ENCODE results near the gene IFI27L1. TPM values are rescaled to one million over a fixed set of nuclear protein-coding genes. Genes with fewer than 3 reads are reported as not detected.

Gene IFI27L1
- total and polyA plus RNA-seq, 2 donors (not counting 1 experiment from before 2014, with no cell fraction given) = 6.5 to 6.7 TPM

DNA sequence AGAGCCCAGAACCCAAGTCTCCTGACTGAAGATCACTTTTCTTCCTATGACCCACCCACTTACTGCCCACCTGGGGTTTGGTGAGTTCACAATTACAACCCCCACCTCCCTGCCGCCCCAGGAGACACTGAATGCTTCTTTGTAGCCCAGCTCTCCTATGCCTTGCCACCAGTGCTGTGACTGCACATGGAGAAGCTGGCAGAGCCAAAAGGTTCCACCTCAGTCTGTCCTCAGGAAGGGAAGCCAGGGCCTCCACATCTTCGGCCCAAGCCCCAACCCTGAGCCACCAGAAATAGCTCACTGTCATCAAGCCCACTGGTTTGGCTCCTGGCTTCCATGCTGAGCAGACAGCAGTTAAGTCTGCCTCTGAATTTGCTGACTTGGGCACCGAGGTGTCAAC, 29.3 kb upstream of the IFI27L1 start:
- no peak overlapping the region for H3K4me3 ChIP-seq (ENCODE audit: control extremely low read depth in 1 of 5, extremely low read depth in 1 of 5, insufficient read depth in 1 of 5, low read depth in 2 of 5, low read length in 4 of 5)
- DNase-seq (no peak), ATAC-seq (ENCODE audit: low read depth) (no peak)
- H3K27me3 ChIP-seq (replicated peaks in 1 of 4; ENCODE audit: control extremely low read depth in 1 of 4, control insufficient read depth in 3 of 4, insufficient read depth in 4 of 4, low read length in 3 of 4) = no peaks in the 10 kb centered on the region
- Mint-ChIP-seq H3K27me3 (no peaks in the 10 kb centered on the region), H3K4me3 (no peak overlapping the region), H3K27ac (no peak overlapping the region), H3K4me1 (peaks cover 2% of the 10 kb centered on the region), H3K9me3 (ENCODE audit: insufficient read depth) (no peaks in the 10 kb centered on the region)
- POLR2A ChIA-PET = no interaction called here
- no peak overlapping the region for H3K4me2 ChIP-seq (replicated peaks; ENCODE audit: low read depth, low read length, poor library complexity, severe bottlenecking)
- WGBS (ENCODE audit: insufficient coverage) = 100% methylated on average over 3 of the region's 3 CpGs
- H3K9ac ChIP-seq (ENCODE audit: low read length) = no peak overlapping the region
- intact Hi-C loops (cut with micrococcal nuclease) = no loop called here
- CTCF ChIA-PET = interaction anchor here (1.0 to 6.4 kb wide), 5 partner anchors 12 to 112 kb away, joined by 3 to 37 read pairs (median 4); no protein-coding TSS in a partner anchor
- peaks cover 27 to 94% of the 10 kb centered on the region in 2 experiments for H3K36me3 ChIP-seq (replicated peaks in 1 of 2; ENCODE audit: control extremely low read depth in 1 of 2, control insufficient read depth in 1 of 2, extremely low read depth in 1 of 2, insufficient read depth in 2 of 2, low read length in 1 of 2)
- H3K79me2 ChIP-seq (ENCODE audit: control insufficient read depth, insufficient read depth, low read length) = no peaks in the 10 kb centered on the region
- H3K9me3 ChIP-seq (ENCODE audit: control extremely low read depth in 1 of 3, control insufficient read depth in 2 of 3, insufficient read depth in 1 of 3, low read length in 2 of 3) = no peaks in the 10 kb centered on the region
- no peaks in the 10 kb centered on the region for H3K4me1 ChIP-seq (ENCODE audit: control insufficient read depth in 2 of 2, insufficient read depth in 2 of 2, low read length in 2 of 2)
- TF ChIP-seq, protein P1, sequence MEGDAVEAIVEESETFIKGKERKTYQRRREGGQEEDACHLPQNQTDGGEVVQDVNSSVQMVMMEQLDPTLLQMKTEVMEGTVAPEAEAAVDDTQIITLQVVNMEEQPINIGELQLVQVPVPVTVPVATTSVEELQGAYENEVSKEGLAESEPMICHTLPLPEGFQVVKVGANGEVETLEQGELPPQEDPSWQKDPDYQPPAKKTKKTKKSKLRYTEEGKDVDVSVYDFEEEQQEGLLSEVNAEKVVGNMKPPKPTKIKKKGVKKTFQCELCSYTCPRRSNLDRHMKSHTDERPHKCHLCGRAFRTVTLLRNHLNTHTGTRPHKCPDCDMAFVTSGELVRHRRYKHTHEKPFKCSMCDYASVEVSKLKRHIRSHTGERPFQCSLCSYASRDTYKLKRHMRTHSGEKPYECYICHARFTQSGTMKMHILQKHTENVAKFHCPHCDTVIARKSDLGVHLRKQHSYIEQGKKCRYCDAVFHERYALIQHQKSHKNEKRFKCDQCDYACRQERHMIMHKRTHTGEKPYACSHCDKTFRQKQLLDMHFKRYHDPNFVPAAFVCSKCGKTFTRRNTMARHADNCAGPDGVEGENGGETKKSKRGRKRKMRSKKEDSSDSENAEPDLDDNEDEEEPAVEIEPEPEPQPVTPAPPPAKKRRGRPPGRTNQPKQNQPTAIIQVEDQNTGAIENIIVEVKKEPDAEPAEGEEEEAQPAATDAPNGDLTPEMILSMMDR (IDR thresholded peaks at IDR 0.05) = no peak
- TF ChIP-seq EZH2 (IDR thresholded peaks at IDR 0.05; ENCODE audit: borderline replicate concordance, insufficient read depth, low read depth, low read length, poor library complexity, severe bottlenecking) = no peak
- H3K27ac ChIP-seq (ENCODE audit: low read length in 2 of 2) = no peak overlapping the region
- H4K20me1 ChIP-seq (ENCODE audit: control insufficient read depth, insufficient read depth, low read length, poor library complexity, severe bottlenecking) = peaks cover 26% of the 10 kb centered on the region
- no peak overlapping the region for H2AFZ ChIP-seq (ENCODE audit: insufficient read depth, low read depth, low read length, poor library complexity, severe bottlenecking)

DNA sequence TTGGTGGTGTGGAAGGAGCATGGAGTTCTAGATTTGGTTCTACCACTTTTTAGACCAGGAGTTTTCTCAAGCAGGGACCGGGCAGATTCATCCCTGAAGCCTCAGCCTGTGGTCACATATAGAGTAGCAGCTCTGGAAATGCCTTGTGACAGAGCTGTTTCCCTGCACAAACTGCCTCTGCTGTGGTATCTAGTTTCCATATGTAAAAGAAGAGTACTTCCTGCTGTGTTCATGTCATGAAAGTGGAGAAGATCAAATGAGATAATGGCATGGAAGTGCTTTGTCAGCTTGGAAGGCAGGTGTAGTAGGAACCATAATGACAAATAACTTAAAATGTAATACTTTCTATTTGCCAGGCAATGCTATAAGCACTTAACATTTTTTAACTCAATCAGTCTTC, 28.9 kb upstream of the IFI27L1 start:
- Histone ChIP-seq H3K36me3 (replicated peaks in 1 of 2; ENCODE audit: control extremely low read depth in 1 of 2, control insufficient read depth in 1 of 2, extremely low read depth in 1 of 2, insufficient read depth in 2 of 2, low read length in 1 of 2) (peaks cover 29 to 94% of the 10 kb centered on the region in 2 experiments), H3K27ac (ENCODE audit: low read length in 2 of 2) (no peak overlapping the region), H3K4me2 (replicated peaks; ENCODE audit: low read depth, low read length, poor library complexity, severe bottlenecking) (no peak overlapping the region), H2AFZ (ENCODE audit: insufficient read depth, low read depth, low read length, poor library complexity, severe bottlenecking) (no peak overlapping the region), H3K9ac (ENCODE audit: low read length) (no peak overlapping the region), H3K4me1 (ENCODE audit: control insufficient read depth in 2 of 2, insufficient read depth in 2 of 2, low read length in 2 of 2) (peaks cover 0 to 4% of the 10 kb centered on the region in 2 donors), H3K4me3 (ENCODE audit: control extremely low read depth in 1 of 5, extremely low read depth in 1 of 5, insufficient read depth in 1 of 5, low read depth in 2 of 5, low read length in 4 of 5) (no peak overlapping the region), H3K9me3 (ENCODE audit: control extremely low read depth in 1 of 3, control insufficient read depth in 2 of 3, insufficient read depth in 1 of 3, low read length in 2 of 3) (no peaks in the 10 kb centered on the region), H4K20me1 (ENCODE audit: control insufficient read depth, insufficient read depth, low read length, poor library complexity, severe bottlenecking) (peaks cover 30% of the 10 kb centered on the region), H3K27me3 (replicated peaks in 1 of 4; ENCODE audit: control extremely low read depth in 1 of 4, control insufficient read depth in 3 of 4, insufficient read depth in 4 of 4, low read length in 3 of 4) (no peaks in the 10 kb centered on the region), H3K79me2 (ENCODE audit: control insufficient read depth, insufficient read depth, low read length) (no peaks in the 10 kb centered on the region)
- Mint-ChIP-seq H3K27me3 (no peaks in the 10 kb centered on the region), H3K4me3 (no peak overlapping the region), H3K9me3 (ENCODE audit: insufficient read depth) (no peaks in the 10 kb centered on the region), H3K27ac (no peak overlapping the region), H3K4me1 (peaks cover 3% of the 10 kb centered on the region)
- TF ChIP-seq EZH2 (IDR thresholded peaks at IDR 0.05; ENCODE audit: borderline replicate concordance, insufficient read depth, low read depth, low read length, poor library complexity, severe bottlenecking) = no peak
- TF ChIP-seq, protein P1 (IDR thresholded peaks at IDR 0.05) = no peak
- no peak for ATAC-seq (ENCODE audit: low read depth)
- ChIA-PET POLR2A (no interaction called here), CTCF (interaction anchor here (1.0 to 6.4 kb wide), 6 partner anchors 12 to 129 kb away, joined by 3 to 37 read pairs (median 4); no protein-coding TSS in a partner anchor)
- WGBS (ENCODE audit: insufficient coverage) = 93% methylated on average over 1 of the region's 1 CpG
- intact Hi-C loops (cut with micrococcal nuclease) = no loop called here
- DNase-seq = no peak

All from B cell (primary cell).